Calu3 (cell line): ENCODE data around the gene HDAC8. TPM values are rescaled to one million over a fixed set of nuclear protein-coding genes. Genes with fewer than 3 reads are reported as not detected.

Experiments used
- BruUV-seq: library from RNA; stranded (reverse); fragments of 400-500 nt; replicated peaks from 2 replicates; lab custom pipeline; 2021; lab: Mats Ljungman, UMichigan
- CTCF ChIA-PET: fragments of 300-600 bp; sonication (Branson Sonifier 250); formaldehyde crosslinking; loops from one replicate; lab custom pipeline; 2022; ENCODE audit warnings: antibody characterized with exemption; lab: Charles Lee
- DNase-seq: peaks from one replicate; pipeline ENCODE4 v3.0.0; 2022
- H3K27ac Mint-ChIP-seq: one replicate; pipeline ENCODE4 v1.8.0; 2022; ENCODE audit warnings: mixed read lengths; ENCODE audit not compliant: unreplicated experiment
- H3K27me3 Mint-ChIP-seq: one replicate; pipeline ENCODE4 v1.8.0; 2022; ENCODE audit warnings: mixed read lengths; ENCODE audit not compliant: unreplicated experiment
- H3K36me3 Mint-ChIP-seq: one replicate; pipeline ENCODE4 v1.8.0; 2022; ENCODE audit warnings: mild to moderate bottlenecking, moderate library complexity, mixed read lengths; ENCODE audit not compliant: insufficient read depth, unreplicated experiment
- H3K4me1 Mint-ChIP-seq: one replicate; pipeline ENCODE4 v1.8.0; 2022; ENCODE audit warnings: mild to moderate bottlenecking, low read depth, mixed read lengths; ENCODE audit not compliant: unreplicated experiment
- H3K4me3 Mint-ChIP-seq: one replicate; pipeline ENCODE4 v1.8.0; 2022; ENCODE audit warnings: mild to moderate bottlenecking, low read depth, moderate library complexity, mixed read lengths; ENCODE audit not compliant: unreplicated experiment
- H3K9me3 Mint-ChIP-seq: one replicate; pipeline ENCODE4 v1.8.0; 2022; ENCODE audit warnings: low read depth, mixed read lengths; ENCODE audit not compliant: unreplicated experiment
- CTCF ChIP-seq: fragments of 200-600 bp; IDR thresholded peaks from one replicate; pipeline ENCODE4 v1.8.0; 2022; ENCODE audit warnings: antibody characterized with exemption; ENCODE audit not compliant: unreplicated experiment
- intact Hi-C: fragments of 100-400 bp; cut with micrococcal nuclease; formaldehyde crosslinking; loops from one replicate; pipeline ENCODE4 v1.10.0; 2022; ENCODE audit not compliant: unreplicated experiment
- total RNA-seq: library from RNA; stranded (reverse); gene quantifications from 2 replicates; pipeline ENCODE4 v1.2.3, GENCODE V29; 2022

The HDAC8 gene
- total RNA-seq, 1 experiment from 2014 or later, result 52.5 TPM

DNA sequence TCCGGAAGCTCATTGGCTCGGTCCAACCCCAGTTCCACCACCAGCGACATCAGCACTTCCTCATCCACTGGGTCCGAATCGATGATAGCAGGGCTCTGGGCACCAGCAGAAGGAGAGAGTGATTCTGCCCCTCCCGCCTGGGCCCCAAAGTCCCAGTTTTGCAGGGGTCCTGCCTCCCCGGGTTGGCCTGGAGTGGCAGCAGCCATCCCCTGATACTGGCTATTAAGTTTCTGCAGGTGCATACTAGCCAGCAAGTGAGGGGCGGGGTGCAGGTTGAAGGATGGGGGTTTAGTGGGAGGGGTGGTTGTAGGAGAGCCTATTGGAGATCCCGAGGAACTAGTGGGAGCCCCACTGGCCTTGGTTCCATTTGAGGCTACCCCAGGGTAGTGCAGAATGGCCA lies 270.9 kb downstream of the HDAC8 start:
- CTCF ChIA-PET, result no interaction called here
- no TSS peak for BruUV-seq
- DNase-seq, result no peak
- Mint-ChIP-seq H3K36me3 (peaks cover 14% of the 10 kb centered on the region), H3K9me3 (no peaks in the 10 kb centered on the region), H3K27me3 (peaks cover 95% of the 10 kb centered on the region), H3K4me1 (no peaks in the 10 kb centered on the region), H3K4me3 (no peak overlapping the region), H3K27ac (no peak overlapping the region)
- no peak for TF ChIP-seq CTCF
- intact Hi-C loops, result no loop called here

GRCh38 chrX:72299891-72300630 lies 272.6 kb downstream of the HDAC8 start:
- H3K4me3 Mint-ChIP-seq, result no peak overlapping the region
- no peaks in the 10 kb centered on the region for H3K9me3 Mint-ChIP-seq
- H3K27me3 Mint-ChIP-seq, result peaks cover 84% of the 10 kb centered on the region
- no peaks in the 10 kb centered on the region for H3K36me3 Mint-ChIP-seq
- no TSS peak for BruUV-seq
- CTCF ChIA-PET, result interaction anchor here (0.9 kb wide), 1 partner anchor 9 kb away, joined by 3 read pairs; no protein-coding TSS in a partner anchor
- no peak overlapping the region for H3K27ac Mint-ChIP-seq
- intact Hi-C loops, result loop anchor here (2.0 kb wide), 1 partner anchor 241 kb away; no protein-coding TSS in a partner anchor
- no peaks in the 10 kb centered on the region for H3K4me1 Mint-ChIP-seq
- TF ChIP-seq CTCF, result no peak
- no peak for DNase-seq

DNA sequence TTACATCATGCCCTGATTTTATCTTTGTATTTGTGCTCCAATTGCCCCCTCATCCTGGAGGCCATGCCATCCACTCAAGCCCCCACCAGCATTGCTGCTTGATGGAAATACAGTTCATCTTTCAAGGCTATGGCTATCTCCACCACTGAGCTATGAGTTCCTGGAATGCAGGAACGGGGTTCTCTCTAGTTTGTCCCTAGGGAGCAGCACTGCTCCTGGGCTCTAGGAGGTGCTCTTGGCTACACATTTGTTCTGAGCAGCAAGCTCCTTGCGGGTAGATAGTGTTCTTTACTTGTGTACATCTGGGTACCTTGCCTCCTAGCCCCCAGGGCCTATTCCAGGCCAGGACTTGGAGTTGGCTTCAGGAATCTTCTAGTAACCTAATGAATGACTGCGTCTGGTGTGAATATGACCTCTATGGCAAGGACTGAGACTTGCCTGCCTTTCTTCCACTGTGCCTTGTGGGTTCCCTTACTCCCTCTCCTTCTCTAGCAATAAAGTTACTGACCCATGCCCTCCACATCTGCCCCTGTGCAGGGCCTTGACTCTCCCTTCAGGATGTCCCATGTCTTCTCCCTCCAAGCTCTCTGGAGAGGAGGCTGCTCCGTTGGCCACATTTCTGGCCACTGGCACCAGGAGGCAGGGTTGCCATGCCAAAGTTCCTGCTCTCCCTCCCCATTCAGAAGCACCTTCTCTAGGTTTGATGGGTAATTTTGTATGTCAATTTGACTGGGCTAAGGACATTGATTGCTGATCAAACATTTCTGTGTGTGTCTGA lies 274.5 kb downstream of the HDAC8 start:
- Mint-ChIP-seq H3K4me3 (no peak overlapping the region), H3K4me1 (no peaks in the 10 kb centered on the region), H3K36me3 (no peaks in the 10 kb centered on the region), H3K27me3 (peaks cover 67% of the 10 kb centered on the region), H3K9me3 (no peaks in the 10 kb centered on the region), H3K27ac (no peak overlapping the region)
- BruUV-seq, result no TSS peak
- DNase-seq, result no peak
- CTCF ChIA-PET, result interaction anchor here (0.6 to 1.1 kb wide), 2 partner anchors 230 to 242 kb away, joined by 5 to 7 read pairs; no protein-coding TSS in a partner anchor
- intact Hi-C loops, result loop anchor here (2.0 kb wide), 1 partner anchor 243 kb away; no protein-coding TSS in a partner anchor
- no peak for TF ChIP-seq CTCF

- CTCF ChIA-PET, result no interaction called here
These were observed 275.7 kb downstream of the HDAC8 start for GRCh38 chrX:72296991-72297390.

More at GRCh38 chrX:72296991-72297390, 275.7 kb downstream of the HDAC8 start:
- H3K4me1 Mint-ChIP-seq, result no peaks in the 10 kb centered on the region
- H3K27ac Mint-ChIP-seq, result no peak overlapping the region
- peaks cover 66% of the 10 kb centered on the region for H3K27me3 Mint-ChIP-seq
- H3K9me3 Mint-ChIP-seq, result no peaks in the 10 kb centered on the region
- intact Hi-C loops, result no loop called here
- TF ChIP-seq CTCF, result no peak
- H3K4me3 Mint-ChIP-seq, result no peak overlapping the region
- BruUV-seq, result no TSS peak
- DNase-seq, result no peak
- no peaks in the 10 kb centered on the region for H3K36me3 Mint-ChIP-seq
